IMR-90 (cell line): ENCODE results near the gene USP14. TPM values are rescaled to one million over a fixed set of nuclear protein-coding genes. Genes with fewer than 3 reads are reported as not detected.

Experiments
- ATAC-seq: fragments of 200-7000 bp; cut with Tn5 transposase; 2 replicates; pipeline ENCODE4 v1.9.1; 2020; ENCODE audit warnings: low read depth, mild to moderate bottlenecking, moderate library complexity
- BruUV-seq: library from RNA; stranded (reverse); fragments of 400-500 nt; replicated peaks from 2 replicates; lab custom pipeline; 2021; lab: Mats Ljungman, UMichigan
- CTCF ChIA-PET: fragments of 300-600 bp; formaldehyde crosslinking; extraction: SDS; loops from one replicate; lab custom pipeline; 2021; ENCODE audit warnings: antibody characterized with exemption; lab: Yijun Ruan, JAX
- POLR2A ChIA-PET: fragments of 300-600 bp; sonication (Branson Sonifier 250); formaldehyde crosslinking; loops from one replicate; lab custom pipeline; 2022; ENCODE audit warnings: antibody characterized with exemption; ENCODE audit not compliant: unreplicated experiment; lab: Charles Lee
- DNase-seq: peaks from one replicate; pipeline ENCODE4 v3.0.0; 2013
- H2AFZ ChIP-seq: replicated peaks from 2 replicates; pipeline ENCODE3; 2013; ENCODE audit warnings: low read length, mild to moderate bottlenecking; ENCODE audit not compliant: poor library complexity
- H2AK5ac ChIP-seq: 2 replicates; pipeline ENCODE4 v1.6.1; 2013; ENCODE audit warnings: low read depth, low read length, inconsistent platforms
- H2AK9ac ChIP-seq: replicated peaks from 2 replicates; pipeline ENCODE3; 2013; ENCODE audit warnings: mild to moderate bottlenecking, low read depth, low read length, moderate library complexity; ENCODE audit not compliant: poor library complexity
- H2BK120ac ChIP-seq: 2 replicates; pipeline ENCODE4 v1.6.1; 2013; ENCODE audit warnings: low read depth, low read length, inconsistent platforms
- H2BK15ac ChIP-seq: 3 replicates; pipeline ENCODE4 v1.6.1; 2013; ENCODE audit warnings: low read depth, low read length, inconsistent platforms
- H2BK20ac ChIP-seq: 2 replicates; pipeline ENCODE4 v1.6.1; 2013; ENCODE audit warnings: low read depth, mild to moderate bottlenecking, inconsistent platforms, low read length, moderate library complexity
- H2BK5ac ChIP-seq: 2 replicates; pipeline ENCODE4 v1.6.1; 2013; ENCODE audit warnings: mild to moderate bottlenecking, low read depth, low read length, inconsistent platforms; ENCODE audit not compliant: poor library complexity, severe bottlenecking
- H3K14ac ChIP-seq: replicated peaks from 2 replicates; pipeline ENCODE4 v1.6.1; 2013; ENCODE audit warnings: low read depth, low read length, inconsistent platforms
- H3K18ac ChIP-seq: 2 replicates; pipeline ENCODE4 v1.6.1; 2013; ENCODE audit warnings: low read depth, low read length, control low read depth
- H3K23ac ChIP-seq: 2 replicates; pipeline ENCODE4 v1.6.1; 2013; ENCODE audit warnings: low read depth, low read length, inconsistent platforms
- H3K27ac ChIP-seq: 2 replicates; pipeline ENCODE4 v1.5.1; 2013; ENCODE audit warnings: mild to moderate bottlenecking, control low read depth, low read length; ENCODE audit not compliant: insufficient read depth
- H3K27me3 ChIP-seq: 2 replicates; pipeline ENCODE4 v1.6.1; 2013; ENCODE audit warnings: low read length; ENCODE audit not compliant: control insufficient read depth, insufficient read depth
- H3K36me3 ChIP-seq: 2 replicates; pipeline ENCODE4 v1.6.1; 2013; ENCODE audit warnings: low read length, mixed read lengths; ENCODE audit not compliant: control insufficient read depth, insufficient read depth
- H3K4ac ChIP-seq: 2 replicates; pipeline ENCODE4 v1.6.1; 2013; ENCODE audit warnings: low read depth, low read length, inconsistent platforms
- H3K4me1 ChIP-seq: 2 replicates; pipeline ENCODE4 v1.6.1; 2013; ENCODE audit warnings: low read length, mixed read lengths; ENCODE audit not compliant: control insufficient read depth, insufficient read depth
- H3K4me2 ChIP-seq: 2 replicates; pipeline ENCODE4 v1.6.1; 2013; ENCODE audit warnings: low read depth, mild to moderate bottlenecking, control low read depth, low read length, moderate library complexity
- H3K4me3 ChIP-seq: 2 replicates; pipeline ENCODE4 v1.5.1; 2013; ENCODE audit warnings: low read depth, mild to moderate bottlenecking, control low read depth, low read length, moderate library complexity; ENCODE audit not compliant: insufficient read depth
- H3K56ac ChIP-seq: 2 replicates; pipeline ENCODE4 v1.6.1; 2013; ENCODE audit warnings: low read length, inconsistent platforms; ENCODE audit not compliant: insufficient read depth; ENCODE audit errors: extremely low read depth
- H3K79me1 ChIP-seq, 2 experiments: 2 replicates each; pipeline ENCODE4 v1.6.1; 2013; ENCODE audit warnings: low read length in 2 of 2, inconsistent platforms in 1 of 2, low read depth in 1 of 2
- H3K9ac ChIP-seq: 2 replicates; pipeline ENCODE4 v1.6.1; 2013; ENCODE audit warnings: low read depth, low read length, control low read depth
- H3K9me1 ChIP-seq: 2 replicates; pipeline ENCODE4 v1.6.1; 2013; ENCODE audit warnings: low read length, inconsistent platforms; ENCODE audit not compliant: insufficient read depth
- H3K9me3 ChIP-seq: 2 replicates; pipeline ENCODE4 v1.6.1; 2013; ENCODE audit warnings: low read length; ENCODE audit not compliant: control insufficient read depth, insufficient read depth
- H4K20me1 ChIP-seq: 2 replicates; pipeline ENCODE4 v1.6.1; 2013; ENCODE audit warnings: low read length, inconsistent platforms; ENCODE audit not compliant: insufficient read depth
- H4K5ac ChIP-seq: 2 replicates; pipeline ENCODE4 v1.6.1; 2013; ENCODE audit warnings: mild to moderate bottlenecking, low read depth, low read length, control low read depth
- H4K8ac ChIP-seq, 2 experiments: 2 replicates each; pipeline ENCODE4 v1.6.1; 2013; ENCODE audit warnings: low read depth in 2 of 2, low read length in 2 of 2, control low read depth in 1 of 2, inconsistent platforms in 1 of 2
- H4K91ac ChIP-seq: 2 replicates; pipeline ENCODE4 v1.6.1; 2013; ENCODE audit warnings: low read depth, low read length, inconsistent platforms; ENCODE audit not compliant: insufficient read depth
- CEBPB ChIP-seq: IDR thresholded peaks from 2 replicates; pipeline ENCODE4 v1.6.1; 2012; ENCODE audit warnings: low read depth, low read length, improper control_type of control experiment
- CHD1 ChIP-seq: IDR thresholded peaks from 2 replicates; pipeline ENCODE4 v1.6.1; 2012; ENCODE audit warnings: low read depth, low read length, improper control_type of control experiment
- CTCF ChIP-seq: conservative IDR thresholded peaks from 2 replicates; pipeline ENCODE4 v1.5.1; 2012; ENCODE audit warnings: mild to moderate bottlenecking, low read depth, low read length, improper control_type of control experiment
- ELK1 ChIP-seq: fragments of 150-350 bp; IDR thresholded peaks from 2 replicates; pipeline ENCODE4 v1.6.1; 2016; ENCODE audit warnings: low read depth, mild to moderate bottlenecking, low read length, moderate library complexity, borderline replicate concordance
- MAFK ChIP-seq: IDR thresholded peaks from 2 replicates; pipeline ENCODE4 v1.6.1; 2012; ENCODE audit warnings: low read depth, low read length, improper control_type of control experiment
- NFE2L2 ChIP-seq: fragments of 150-350 bp; IDR thresholded peaks from 2 replicates; pipeline ENCODE4 v1.6.1; 2016; ENCODE audit warnings: low read depth, mild to moderate bottlenecking, low read length
- RAD21 ChIP-seq: IDR thresholded peaks from 2 replicates; pipeline ENCODE4 v1.6.1; 2012; ENCODE audit warnings: low read length, improper control_type of control experiment
- dilution Hi-C: fragments of 300-500 bp; cut with HindIII; formaldehyde crosslinking; loops from one replicate; pipeline ENCODE4 v1.14.3; 2018; ENCODE audit warnings: low sequenced_read_pairs; ENCODE audit not compliant: unreplicated experiment
- in situ Hi-C: fragments of 300-500 bp; cut with MboI; formaldehyde crosslinking; loops from 3 replicates; pipeline ENCODE4 v1.14.3; 2019; ENCODE audit warnings: low sequenced_read_pairs, inconsistent platforms, mixed read lengths
- intact Hi-C: fragments of 100-400 bp; cut with micrococcal nuclease; formaldehyde crosslinking; loops from 2 replicates; pipeline ENCODE4 v1.10.0; 2022
- polyA plus RNA-seq, 3 experiments: library from polyadenylated mRNA; depleted of rRNA; stranded (reverse); fragments of >200 nt; gene quantifications; 2 replicates each; pipeline ENCODE4 v1.2.3, GENCODE V29; 2012; ENCODE audit warnings: low replicate concordance in 1 of 3
- total RNA-seq: library from RNA; depleted of rRNA; stranded (reverse); fragments of >200 nt; gene quantifications from 2 replicates; pipeline ENCODE4 v1.2.3, GENCODE V29; 2012

The USP14 gene
- total and polyA plus RNA-seq, 2 of the 4 experiments (the other 2 are of a cell fraction), result 11.5 to 32.4 TPM

GRCh38 chr18:220708-221107 is 62.4 kb downstream of the USP14 start:
- Histone ChIP-seq H2AK5ac (no peak overlapping the region), H3K4me1 (no peaks in the 10 kb centered on the region), H3K4ac (no peak overlapping the region), H2BK20ac (no peak overlapping the region), H2AK9ac (no peak overlapping the region), H3K36me3 (peaks cover 17% of the 10 kb centered on the region), H2BK5ac (no peak overlapping the region), H3K56ac (no peak overlapping the region), H3K9me1 (no peaks in the 10 kb centered on the region), H3K27me3 (no peaks in the 10 kb centered on the region), H4K8ac (no peak overlapping the region), H4K5ac (no peak overlapping the region), H3K23ac (no peak overlapping the region), H2AFZ (no peak overlapping the region), H2BK120ac (no peak overlapping the region), H4K91ac (no peak overlapping the region), H3K9ac (no peak overlapping the region), H3K27ac (no peak overlapping the region), H4K20me1 (no peaks in the 10 kb centered on the region), H2BK15ac (no peak overlapping the region), H3K9me3 (no peaks in the 10 kb centered on the region), H3K4me2 (no peak overlapping the region), H3K79me1 (no peaks in the 10 kb centered on the region; a peak in 1 of 4 replicates), H3K14ac (no peak overlapping the region), H3K18ac (no peak overlapping the region), H3K4me3 (no peak overlapping the region)
- DNase-seq (no peak), ATAC-seq (no peak)
- POLR2A ChIA-PET, result no interaction called here
- dilution Hi-C loops (no loop called here), intact Hi-C loops (no loop called here), in situ Hi-C loops (no loop called here)
- CTCF ChIA-PET, result no interaction called here
- BruUV-seq, result no TSS peak
- TF ChIP-seq CEBPB, result no peak
- TF ChIP-seq CHD1, result no peak
- no peak for TF ChIP-seq NFE2L2
- TF ChIP-seq CTCF, result no peak
- TF ChIP-seq MAFK, result no peak
- no peak for TF ChIP-seq RAD21
- TF ChIP-seq ELK1, result no peak
